Thoracic aorta (tissue), 2 donors: Measurements from ENCODE around the gene REEP3. TPM values are rescaled to one million over a fixed set of nuclear protein-coding genes. Genes with fewer than 3 reads are reported as not detected.

Experiments
- ATAC-seq: fragments of 150-250 bp; one replicate; pipeline ENCODE4 v1.8.0; 2017; ENCODE audit warnings: low read depth; ENCODE audit not compliant: insufficient number of reproducible peaks, low FRiP score
- DNase-seq: peaks from one replicate; pipeline ENCODE4 v3.0.0-alpha.2; 2020; ENCODE audit warnings: low spot score
- H3K27ac ChIP-seq, 2 donors: fragments of 200-600 bp; sonication (generic); 1 replicate in 1 of 2; 2 replicates in 1 of 2; pipeline ENCODE4 v1.5.1; 2016; ENCODE audit warnings: mild to moderate bottlenecking in 2 of 2, moderate library complexity in 2 of 2
- H3K27me3 ChIP-seq: fragments of 200-600 bp; sonication (generic); replicated peaks from 2 replicates; pipeline ENCODE4 v1.6.0; 2016; ENCODE audit warnings: mild to moderate bottlenecking; ENCODE audit not compliant: insufficient read depth
- H3K36me3 ChIP-seq: fragments of 200-600 bp; sonication (generic); one replicate; pipeline ENCODE4 v1.5.1; 2016
- H3K4me1 ChIP-seq, 2 donors: fragments of 200-600 bp; sonication (generic); 1 replicate in 1 of 2; 2 replicates in 1 of 2; pipeline versions ENCODE4 v1.5.1 to v1.6.0; 2016; ENCODE audit warnings: low read depth in 2 of 2, mild to moderate bottlenecking in 1 of 2; ENCODE audit not compliant: control insufficient read depth in 1 of 2
- H3K4me3 ChIP-seq: fragments of 200-600 bp; sonication (generic); 2 replicates; pipeline ENCODE4 v1.5.1; 2016; ENCODE audit warnings: mild to moderate bottlenecking
- H3K9me3 ChIP-seq: fragments of 200-600 bp; sonication (generic); 2 replicates; pipeline ENCODE4 v1.5.1; 2016
- total RNA-seq, 2 donors: library from RNA; depleted of rRNA; stranded (reverse); fragments of >200 nt; gene quantifications; one replicate each; pipeline versions ENCODE4 v1.1.0 to v1.2.3, GENCODE V29; 2016
- TF ChIP-seq, protein P1 (sequence below): fragments of 200-600 bp; sonication (generic); IDR thresholded peaks from one replicate; pipeline ENCODE4 v1.5.1; 2019; ENCODE audit warnings: antibody characterized with exemption

The REEP3 gene
- total RNA-seq, 2 donors from 2014 or later = 75.0 to 91.6 TPM

- Histone ChIP-seq H3K4me1 (peaks cover 4 to 9% of the 10 kb centered on the region in 2 donors), H3K4me3 (no peak overlapping the region), H3K9me3 (no peaks in the 10 kb centered on the region), H3K27ac (no peak overlapping the region), H3K27me3 (no peaks in the 10 kb centered on the region), H3K36me3 (no peaks in the 10 kb centered on the region)
- no peak for DNase-seq
- ATAC-seq = no peak
- TF ChIP-seq, protein P1, sequence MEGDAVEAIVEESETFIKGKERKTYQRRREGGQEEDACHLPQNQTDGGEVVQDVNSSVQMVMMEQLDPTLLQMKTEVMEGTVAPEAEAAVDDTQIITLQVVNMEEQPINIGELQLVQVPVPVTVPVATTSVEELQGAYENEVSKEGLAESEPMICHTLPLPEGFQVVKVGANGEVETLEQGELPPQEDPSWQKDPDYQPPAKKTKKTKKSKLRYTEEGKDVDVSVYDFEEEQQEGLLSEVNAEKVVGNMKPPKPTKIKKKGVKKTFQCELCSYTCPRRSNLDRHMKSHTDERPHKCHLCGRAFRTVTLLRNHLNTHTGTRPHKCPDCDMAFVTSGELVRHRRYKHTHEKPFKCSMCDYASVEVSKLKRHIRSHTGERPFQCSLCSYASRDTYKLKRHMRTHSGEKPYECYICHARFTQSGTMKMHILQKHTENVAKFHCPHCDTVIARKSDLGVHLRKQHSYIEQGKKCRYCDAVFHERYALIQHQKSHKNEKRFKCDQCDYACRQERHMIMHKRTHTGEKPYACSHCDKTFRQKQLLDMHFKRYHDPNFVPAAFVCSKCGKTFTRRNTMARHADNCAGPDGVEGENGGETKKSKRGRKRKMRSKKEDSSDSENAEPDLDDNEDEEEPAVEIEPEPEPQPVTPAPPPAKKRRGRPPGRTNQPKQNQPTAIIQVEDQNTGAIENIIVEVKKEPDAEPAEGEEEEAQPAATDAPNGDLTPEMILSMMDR = no peak
Measured at GRCh38 chr10:63605197-63605967, 84.2 kb downstream of the REEP3 start.

DNA sequence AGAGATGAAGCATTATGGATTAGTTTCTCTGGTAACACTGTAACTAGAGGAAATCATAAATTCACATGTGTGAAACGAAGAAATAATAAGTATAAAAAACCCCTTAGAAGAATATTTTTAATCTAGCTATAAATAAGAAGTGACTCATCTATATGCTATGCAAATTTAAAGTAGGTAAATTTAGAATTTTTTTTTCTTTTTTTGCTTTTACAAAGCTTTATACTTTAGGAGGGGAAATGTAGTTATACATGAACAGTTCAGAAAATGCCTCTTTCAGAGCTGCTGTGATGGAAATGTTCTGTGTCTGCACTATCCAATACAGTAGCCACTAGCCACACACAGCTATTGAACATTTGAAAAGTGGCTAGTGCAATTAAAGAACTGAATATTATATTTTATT lies 87.3 kb downstream of the REEP3 start:
- TF ChIP-seq, protein P1 = no peak
- no peak for DNase-seq
- Histone ChIP-seq H3K4me1 (peaks cover 4 to 17% of the 10 kb centered on the region in 2 donors), H3K27ac (no peak overlapping the region), H3K27me3 (no peaks in the 10 kb centered on the region), H3K36me3 (no peaks in the 10 kb centered on the region), H3K9me3 (no peaks in the 10 kb centered on the region), H3K4me3 (no peak overlapping the region)
- no peak for ATAC-seq

GRCh38 chr10:63611078-63611477 lies 89.9 kb downstream of the REEP3 start:
- ATAC-seq (no peak), DNase-seq (no peak)
- H3K27ac ChIP-seq = no peak overlapping the region
- TF ChIP-seq, protein P1 = no peak
- H3K4me1 ChIP-seq = peaks cover 4 to 11% of the 10 kb centered on the region in 2 donors
- no peaks in the 10 kb centered on the region for H3K27me3 ChIP-seq
- peaks cover 3% of the 10 kb centered on the region for H3K36me3 ChIP-seq
- H3K4me3 ChIP-seq = no peak overlapping the region
- no peaks in the 10 kb centered on the region for H3K9me3 ChIP-seq

GRCh38 chr10:63614371-63614891 lies 93.2 kb downstream of the REEP3 start:
- peaks cover 3% of the 10 kb centered on the region for H3K36me3 ChIP-seq
- no peak overlapping the region for H3K27ac ChIP-seq
- ATAC-seq = no peak

DNA sequence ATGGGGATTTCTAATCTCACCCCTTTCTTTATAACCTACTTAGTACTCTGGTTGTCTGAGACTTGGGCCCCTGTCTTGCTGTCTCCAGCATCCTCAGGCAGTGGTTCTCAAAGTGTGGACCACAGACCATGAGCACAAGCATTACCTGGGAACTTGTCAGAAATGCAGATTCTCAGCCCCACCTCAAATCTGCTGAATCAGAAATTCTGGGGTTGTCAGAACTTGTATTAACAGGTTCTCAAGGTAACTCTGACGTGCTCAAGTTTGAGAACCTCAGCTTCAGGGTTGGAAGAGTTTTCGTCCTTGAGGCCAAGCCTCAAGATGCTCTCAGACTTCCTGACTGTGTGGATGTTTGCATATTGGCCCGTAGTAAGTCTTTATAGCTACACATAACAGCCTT lies 97.4 kb downstream of the REEP3 start:
- H3K9me3 ChIP-seq = no peaks in the 10 kb centered on the region
- no peak for ATAC-seq
- H3K27ac ChIP-seq = no peak overlapping the region
- H3K36me3 ChIP-seq = peaks cover 3% of the 10 kb centered on the region
- DNase-seq = no peak
- no peaks in the 10 kb centered on the region for H3K4me1 ChIP-seq
- H3K4me3 ChIP-seq = no peak overlapping the region
- no peaks in the 10 kb centered on the region for H3K27me3 ChIP-seq
- TF ChIP-seq, protein P1 = no peak

More at GRCh38 chr10:63614371-63614891, 93.2 kb downstream of the REEP3 start:
- Histone ChIP-seq H3K27me3 (no peaks in the 10 kb centered on the region), H3K9me3 (no peaks in the 10 kb centered on the region), H3K4me3 (no peak overlapping the region), H3K4me1 (peaks cover 0 to 8% of the 10 kb centered on the region in 2 donors)
- TF ChIP-seq, protein P1 = no peak
- no peak for DNase-seq
